ENCODE measurements around the gene ATP2A1.

GRCh38 chr16:28884045-28884444 lies 5.8 kb downstream of the ATP2A1 start:
- no peak for TF ChIP-seq EZH2 (IDR thresholded peaks at IDR 0.05; ENCODE audit: low read depth)
- no peak for TF ChIP-seq CTCF (conservative IDR thresholded peaks at IDR 0.05)
